DMS153 treated with DMSO at 0.1 percent for 48 hours (cell line): ENCODE measurements around the gene LRRC27.

Source experiments
- DNase-seq: peaks from one replicate; lab custom pipeline; 2025; ENCODE audit not compliant: unreplicated experiment; lab: John Stamatoyannopoulos, UW

The LRRC27 gene

DNA sequence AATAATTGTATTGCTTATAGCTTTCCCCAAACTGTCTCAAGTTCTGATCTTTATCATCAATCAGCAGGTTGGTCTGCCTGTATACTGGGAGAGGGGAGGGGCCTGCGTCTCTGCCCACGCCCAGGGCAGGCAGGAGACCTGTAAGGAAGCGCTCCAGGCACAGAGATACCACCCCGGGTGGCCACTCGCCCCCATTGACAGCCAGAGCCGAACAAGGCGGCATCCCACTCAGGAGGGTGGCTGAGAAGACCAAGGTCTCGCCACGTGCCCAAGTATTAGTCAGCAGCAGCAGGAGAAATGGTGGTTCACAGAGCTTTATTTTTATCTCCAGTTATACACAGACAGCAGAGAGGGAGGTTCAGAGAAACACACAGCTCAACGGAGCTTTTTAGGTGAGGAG, 31.4 kb upstream of the LRRC27 start:
- no peak for DNase-seq

GRCh38 chr10:132301371-132302330, 30.3 kb upstream of the LRRC27 start:
- DNase-seq, result no peak

GRCh38 chr10:132302421-132303310, 29.3 kb upstream of the LRRC27 start:
- DNase-seq, result no peak

DNA sequence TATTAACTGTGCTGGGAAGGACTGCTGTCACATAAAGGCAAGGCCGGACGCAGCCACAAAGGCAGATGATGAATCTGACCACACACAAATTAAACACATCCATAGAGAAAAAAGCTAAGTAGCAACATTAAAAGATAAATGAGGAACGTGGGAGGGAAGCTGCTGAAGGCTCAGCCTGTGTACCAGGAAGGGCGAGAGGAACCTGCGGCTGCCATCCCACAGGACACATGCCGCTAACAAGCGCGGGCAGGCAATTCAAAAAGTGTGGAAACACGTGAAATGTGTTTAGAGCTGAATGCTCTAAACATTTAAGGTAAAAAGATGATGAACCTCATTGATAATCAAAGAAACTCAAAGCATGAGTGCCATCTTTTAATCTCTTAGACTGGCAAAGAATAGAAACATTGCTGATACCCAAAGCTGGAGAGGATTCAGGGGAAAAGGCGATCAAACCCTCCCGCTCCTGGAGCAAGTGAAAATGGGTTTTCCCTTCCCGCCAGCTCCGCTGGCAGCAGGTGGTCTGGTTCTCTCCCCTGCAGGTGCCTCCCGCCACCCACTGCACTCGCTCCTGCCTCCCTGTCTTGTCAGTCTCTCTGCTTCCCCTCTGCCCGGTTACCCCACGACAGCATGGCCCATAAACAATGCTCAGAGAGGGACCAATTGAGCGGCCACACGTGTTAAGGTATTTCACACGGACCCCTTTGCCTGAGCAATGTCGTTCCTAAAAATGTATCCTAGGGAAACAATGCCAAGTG, 28.5 kb upstream of the LRRC27 start:
- DNase-seq, result no peak

- no peak for DNase-seq
These were observed 27.1 kb upstream of the LRRC27 start for GRCh38 chr10:132304756-132305509.

- no peak for DNase-seq
These were observed 26.2 kb upstream of the LRRC27 start for GRCh38 chr10:132305654-132306342.

DNA sequence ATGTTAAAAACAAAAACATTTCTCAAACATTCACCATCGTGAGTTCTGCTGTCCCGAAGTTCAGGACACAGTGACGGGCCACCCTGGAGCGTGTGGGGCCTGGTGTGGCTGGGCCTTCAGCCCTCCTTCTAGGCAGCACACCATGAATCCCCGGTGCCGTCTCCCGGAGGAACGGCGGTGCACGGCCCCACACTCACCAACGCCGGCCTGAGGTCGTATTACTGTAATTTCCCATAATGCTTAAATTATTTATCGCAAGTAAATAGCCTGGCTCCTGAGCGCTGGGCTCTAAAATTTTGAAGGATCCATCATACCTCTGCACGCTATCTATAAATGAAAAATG, 25.7 kb upstream of the LRRC27 start:
- no peak for DNase-seq

DNA sequence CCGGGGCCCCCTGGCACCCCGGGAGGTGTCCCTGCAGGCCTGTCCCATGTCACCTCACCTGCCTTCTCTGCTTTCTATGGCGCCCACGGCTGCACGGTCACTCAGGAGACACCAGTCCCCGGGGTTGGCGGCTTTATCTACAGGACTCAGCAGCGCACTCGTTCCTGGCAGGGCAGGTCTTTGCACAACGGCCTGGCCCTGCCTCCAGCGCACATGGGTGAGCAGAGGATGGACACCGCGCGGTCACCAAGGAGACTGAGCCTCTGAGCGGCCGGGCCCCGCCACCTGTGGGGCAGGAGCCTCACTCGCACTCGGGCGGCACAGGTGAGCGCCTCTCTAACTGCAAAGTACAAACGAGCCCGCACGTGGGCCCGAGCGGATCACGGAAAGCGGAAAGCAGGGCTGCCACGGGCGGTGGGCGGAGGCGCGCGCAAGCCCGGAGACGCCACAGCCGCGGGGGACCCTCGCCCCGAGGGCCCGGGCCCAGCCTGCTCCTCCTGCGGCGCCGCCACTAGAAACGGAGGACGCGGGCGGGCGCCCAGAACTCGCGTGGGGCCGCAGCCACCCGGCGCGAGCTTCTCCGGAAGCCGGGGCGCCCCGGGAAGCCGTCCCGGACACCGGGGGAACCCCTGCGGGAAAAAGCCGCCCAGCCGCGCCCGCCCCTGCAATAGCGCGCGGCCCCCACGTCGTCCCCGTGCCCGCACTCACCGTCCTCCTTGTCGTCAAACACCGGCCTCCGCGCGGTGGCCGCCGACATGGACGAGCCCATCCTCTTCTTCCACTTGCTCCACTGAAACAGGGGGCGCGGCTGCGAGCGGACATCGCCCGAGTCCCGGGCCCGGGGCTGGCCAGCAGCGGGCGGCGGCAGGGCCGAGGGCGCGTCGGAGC, 24.9 kb upstream of the LRRC27 start:
- peak; percentile 58 for DNase-seq

DNA sequence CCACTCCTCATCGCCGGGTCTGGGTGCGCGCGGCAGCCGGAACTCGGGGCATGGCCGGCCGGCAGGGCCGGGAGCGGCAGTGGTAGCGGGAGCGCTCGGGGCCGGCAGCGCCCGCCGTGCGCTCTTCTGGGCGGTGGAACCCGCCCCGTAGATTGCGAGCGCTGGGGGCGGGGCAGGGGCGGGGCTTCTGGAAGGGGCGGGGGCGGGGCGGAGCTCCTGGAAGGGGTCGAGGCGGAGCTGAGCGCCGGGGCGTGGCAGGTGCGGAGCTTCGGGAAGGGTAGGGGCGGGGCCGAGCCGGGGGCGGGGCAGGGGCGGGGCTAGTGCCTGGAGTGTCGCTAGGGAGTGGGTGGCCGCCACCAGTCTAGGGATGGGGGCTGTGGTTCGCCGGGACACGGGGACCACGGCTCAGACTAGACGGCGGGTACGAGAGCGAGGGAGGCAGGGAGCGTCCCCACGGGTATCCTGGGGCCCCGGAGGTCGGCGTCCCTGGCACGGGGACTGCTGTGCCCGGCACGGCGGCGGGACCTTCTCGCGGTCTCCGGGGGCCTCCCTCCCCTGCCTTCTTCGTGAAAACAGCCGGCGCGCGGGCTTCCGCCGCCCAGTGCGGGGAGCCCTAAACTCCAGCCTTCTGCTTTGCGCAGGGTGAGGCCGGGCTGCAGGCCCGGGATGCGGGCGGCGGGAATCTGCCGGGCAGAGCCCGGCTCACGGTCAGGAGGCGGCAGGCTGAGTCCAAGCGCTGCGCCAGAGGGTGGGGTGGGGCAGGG, 24.0 kb upstream of the LRRC27 start, which contains the start of gene STK32C:
Gene STK32C, minus strand, starts transcription at position 128 of the 764 bp plus-strand sequence. Its CDS starts 117 bp downstream, at position 11.
- DNase-seq, result peak; percentile 55

- DNase-seq, result no peak
These were observed 23.2 kb upstream of the LRRC27 start for GRCh38 chr10:132308587-132309470.

- DNase-seq, result no peak
These were observed 22.5 kb upstream of the LRRC27 start for GRCh38 chr10:132309471-132309865.

GRCh38 chr10:132309879-132310591, 22.0 kb upstream of the LRRC27 start:
- DNase-seq, result no peak

DNA sequence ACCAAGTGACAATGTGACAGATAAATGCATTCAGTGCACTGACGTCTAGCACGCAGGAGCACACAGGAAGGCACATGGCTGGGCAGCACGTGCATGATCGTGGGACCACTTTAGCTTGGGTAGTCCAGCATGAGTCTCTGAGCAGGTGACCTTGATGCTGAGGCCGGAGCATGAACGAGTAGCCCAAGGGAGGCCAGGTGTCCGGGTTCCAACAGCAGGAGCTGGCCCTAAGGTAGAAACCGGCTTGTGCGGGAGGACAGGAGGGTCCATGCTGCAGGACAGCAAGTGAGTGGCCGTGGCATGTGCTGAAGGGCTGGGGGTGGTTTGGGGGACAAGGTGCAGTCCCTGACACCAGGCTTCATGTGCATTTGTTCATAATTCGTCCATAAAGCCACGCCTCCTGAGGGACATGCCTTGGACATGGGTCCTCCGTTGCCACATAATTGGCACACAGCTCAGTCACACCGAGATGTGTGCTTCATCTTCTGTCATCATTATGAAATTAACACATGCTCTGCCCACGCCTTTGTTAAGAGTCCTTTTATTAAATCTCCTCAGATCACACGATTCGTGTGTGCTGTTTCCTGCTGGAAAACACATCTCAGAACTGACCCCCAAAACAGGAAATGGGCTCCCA, 21.2 kb upstream of the LRRC27 start:
- DNase-seq, result peak; percentile 56

DNA sequence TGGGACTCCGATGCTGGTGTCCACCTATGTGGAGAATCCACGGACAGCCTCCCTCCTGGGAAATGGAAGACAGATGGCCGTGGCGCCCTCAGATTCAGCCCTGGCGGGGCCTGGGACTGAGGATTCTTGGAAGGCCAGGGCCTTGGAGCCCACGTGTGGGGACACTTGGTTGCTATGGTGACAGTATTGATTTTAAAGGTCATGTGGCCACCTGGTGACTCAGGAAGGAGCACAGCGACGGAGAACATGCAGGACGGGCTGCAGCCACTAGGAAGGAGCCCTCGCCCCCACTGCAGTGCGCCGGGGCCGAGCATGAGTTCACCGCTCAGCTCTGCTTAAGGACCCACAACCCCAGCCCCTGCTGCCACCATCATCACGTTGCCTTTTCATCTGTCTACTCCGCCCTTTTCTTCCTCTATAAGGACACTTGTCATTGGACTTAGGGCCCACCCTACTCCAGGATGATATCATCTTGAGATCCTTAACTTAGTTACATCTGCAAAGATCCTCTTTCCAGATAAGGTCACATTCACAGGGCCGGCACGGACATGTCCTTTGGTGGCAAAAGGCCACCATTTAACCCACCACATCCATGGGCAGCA, 20.6 kb upstream of the LRRC27 start:
- DNase-seq, result peak; percentile 70

GRCh38 chr10:132313305-132313704, 18.7 kb upstream of the LRRC27 start:
- no peak for DNase-seq
